GM10847 (cell line): ENCODE data around the gene UBE2E2.

Source experiments
- POLR2A ChIP-seq: IDR thresholded peaks from 2 replicates; pipeline ENCODE4 v1.6.1; 2011; ENCODE audit not compliant: insufficient read length; ENCODE audit errors: extremely low read depth

Gene UBE2E2

DNA sequence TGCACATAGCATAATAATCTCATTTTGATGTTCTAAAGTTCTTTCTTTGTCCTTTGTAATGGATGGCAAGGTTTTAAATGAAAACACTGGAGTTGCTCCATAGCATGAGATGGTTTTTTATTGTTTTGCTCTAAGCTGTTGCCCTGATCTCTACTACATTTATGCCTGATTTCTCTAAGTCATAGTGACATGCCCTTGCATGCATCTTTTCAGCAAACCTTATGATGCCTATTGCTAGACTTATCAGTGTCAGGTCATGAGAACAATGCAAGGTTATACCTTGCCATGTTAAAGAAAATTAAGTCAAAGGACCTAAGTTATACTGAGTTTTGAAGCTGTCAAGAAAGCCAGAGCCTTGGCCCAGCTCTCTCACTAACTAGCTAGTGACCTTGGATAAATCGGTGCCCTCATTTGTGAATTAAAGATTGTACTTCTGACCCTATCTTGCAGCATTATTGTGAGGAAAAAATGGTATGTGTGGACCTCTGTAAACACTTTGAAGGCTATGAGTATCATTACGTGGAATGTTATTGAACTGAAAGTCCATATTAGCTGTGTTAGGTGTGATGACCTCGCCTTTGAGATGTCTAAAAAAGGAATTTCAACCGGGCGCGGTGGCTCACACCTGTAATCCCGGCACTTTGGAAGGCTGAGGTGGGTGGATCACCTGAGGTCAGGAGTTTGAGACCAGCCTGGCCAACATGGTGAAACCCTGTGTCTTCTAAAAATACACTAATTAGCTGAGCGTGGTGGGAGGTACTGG, 346.2 kb downstream of the UBE2E2 start:
- no peak for TF ChIP-seq POLR2A

DNA sequence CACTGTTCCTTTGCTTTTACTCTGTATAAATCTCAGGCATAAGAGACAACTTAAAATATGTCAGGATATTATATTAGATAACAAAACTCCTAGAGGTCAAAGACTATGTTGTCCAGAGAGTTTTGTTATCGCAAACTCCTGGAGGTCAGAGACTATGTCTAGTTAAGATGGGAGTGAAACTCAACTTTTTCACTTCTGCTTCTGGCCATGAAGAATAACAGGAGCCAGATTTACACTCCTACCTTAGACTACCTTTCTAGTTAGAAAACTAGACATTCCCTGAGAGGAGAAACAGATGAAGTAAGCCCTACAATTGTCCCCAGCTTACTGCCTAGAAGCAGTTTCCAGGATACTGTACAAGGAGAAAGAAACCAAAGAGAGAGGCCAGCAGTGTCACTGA, 347.3 kb downstream of the UBE2E2 start:
- TF ChIP-seq POLR2A: no peak

DNA sequence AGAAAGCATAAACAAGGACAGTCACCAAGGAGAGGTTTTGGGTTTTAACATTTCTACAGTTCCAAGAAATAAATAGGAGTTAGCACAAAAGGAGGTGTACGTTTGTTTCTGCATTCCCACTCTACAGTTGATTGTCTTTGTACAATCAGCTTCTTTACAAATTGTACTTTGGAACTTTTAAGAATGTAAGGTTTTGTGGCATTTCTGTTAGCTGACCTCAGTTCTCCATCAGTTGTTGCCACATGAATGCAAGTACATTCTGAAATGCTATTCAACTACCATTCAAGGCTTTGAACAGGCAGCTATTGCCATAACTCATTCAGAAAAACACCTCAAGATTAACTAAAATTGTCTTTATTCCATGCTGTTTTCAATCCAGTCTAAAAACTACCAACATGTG, 349.4 kb downstream of the UBE2E2 start:
- no peak for TF ChIP-seq POLR2A

DNA sequence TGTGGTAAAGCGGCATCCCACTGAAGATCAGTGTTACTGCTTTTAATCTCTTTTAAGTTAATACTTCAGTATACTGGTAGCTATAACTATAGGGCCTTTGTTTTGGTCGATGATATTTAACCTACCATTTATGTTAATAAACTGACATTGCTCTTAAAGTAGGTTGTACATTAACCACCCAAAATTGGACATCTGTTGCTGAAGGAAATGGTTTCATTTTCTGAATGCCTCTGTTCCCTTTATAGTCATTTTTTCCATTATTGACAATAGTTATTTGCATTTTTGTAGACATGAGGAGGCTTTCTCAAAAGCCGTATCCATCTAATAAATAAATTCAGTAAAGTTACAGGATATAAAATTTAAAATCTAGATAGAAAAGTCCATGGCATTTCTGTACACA, 350.2 kb downstream of the UBE2E2 start:
- TF ChIP-seq POLR2A: no peak

DNA sequence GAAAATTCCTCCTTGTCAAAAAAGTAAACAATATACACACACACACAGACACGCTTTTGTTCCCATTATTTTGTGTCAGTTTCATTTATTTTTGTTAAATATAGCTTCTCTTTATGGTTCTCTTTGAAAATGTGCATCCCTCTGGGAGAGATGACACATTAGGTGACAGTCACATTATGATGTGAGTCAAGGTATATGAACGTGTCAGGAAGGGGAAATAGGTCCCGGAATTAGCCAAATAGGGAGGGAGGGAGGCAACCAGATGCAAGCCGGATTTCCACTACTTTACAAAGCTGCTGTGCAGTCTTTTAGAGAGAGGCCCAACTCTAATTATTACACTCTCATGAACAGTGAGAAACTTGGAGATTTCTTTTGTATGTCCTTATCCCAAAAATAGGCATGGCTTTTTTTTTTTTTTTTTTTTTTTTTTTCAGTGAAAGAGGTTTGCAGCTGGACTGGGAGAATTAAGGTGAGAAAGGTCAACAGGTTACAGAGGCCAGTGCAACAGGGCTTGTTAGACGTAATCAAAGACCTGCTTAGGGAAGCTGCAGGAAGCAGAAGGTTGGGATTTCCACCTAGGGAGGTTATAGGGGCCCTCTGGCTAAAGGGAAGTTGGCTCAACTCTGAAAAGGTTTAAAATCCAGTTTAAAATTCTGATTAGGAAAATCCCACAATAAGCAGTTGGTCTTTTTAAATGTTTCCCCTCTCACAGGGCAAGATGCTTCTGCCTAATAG, 362.1 kb downstream of the UBE2E2 start:
- no peak for TF ChIP-seq POLR2A

DNA sequence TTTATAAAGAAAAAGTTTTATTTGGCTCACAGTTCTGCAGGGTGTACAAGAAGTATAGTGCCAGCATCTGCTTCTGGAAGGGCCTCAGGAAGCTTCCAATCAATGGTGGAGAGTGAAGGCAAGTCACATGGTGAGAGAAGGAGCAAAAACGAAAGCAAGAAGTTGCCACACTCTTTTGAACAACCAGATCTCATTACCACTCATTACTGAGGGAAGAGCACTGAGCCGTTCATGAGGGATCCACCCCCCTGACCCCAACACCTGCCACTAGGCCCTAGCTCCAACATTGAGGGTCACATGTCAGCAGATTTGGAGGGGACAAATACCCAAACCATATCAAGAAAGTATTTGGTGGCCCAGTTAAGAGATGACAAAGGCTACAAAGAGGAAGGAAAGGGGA, 363.4 kb downstream of the UBE2E2 start:
- TF ChIP-seq POLR2A: no peak

DNA sequence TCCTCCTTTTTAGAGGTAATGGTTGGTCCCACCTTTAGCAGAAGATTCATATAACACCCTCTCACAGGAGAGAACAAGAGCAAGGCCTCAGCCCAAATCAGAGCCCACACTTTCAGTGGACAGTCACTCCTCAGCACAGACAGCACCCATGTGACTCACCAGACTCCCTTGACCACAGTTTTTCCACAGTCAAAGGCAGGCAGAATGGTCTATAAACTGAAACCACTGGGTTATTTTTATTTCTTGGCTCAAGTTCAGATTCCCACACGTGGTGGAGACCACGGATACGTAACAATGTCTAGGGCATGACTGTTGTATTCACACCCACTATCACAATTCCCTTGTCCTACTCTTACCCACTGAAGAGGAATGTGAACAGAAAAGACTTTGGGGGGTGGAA, 364.8 kb downstream of the UBE2E2 start:
- no peak for TF ChIP-seq POLR2A

DNA sequence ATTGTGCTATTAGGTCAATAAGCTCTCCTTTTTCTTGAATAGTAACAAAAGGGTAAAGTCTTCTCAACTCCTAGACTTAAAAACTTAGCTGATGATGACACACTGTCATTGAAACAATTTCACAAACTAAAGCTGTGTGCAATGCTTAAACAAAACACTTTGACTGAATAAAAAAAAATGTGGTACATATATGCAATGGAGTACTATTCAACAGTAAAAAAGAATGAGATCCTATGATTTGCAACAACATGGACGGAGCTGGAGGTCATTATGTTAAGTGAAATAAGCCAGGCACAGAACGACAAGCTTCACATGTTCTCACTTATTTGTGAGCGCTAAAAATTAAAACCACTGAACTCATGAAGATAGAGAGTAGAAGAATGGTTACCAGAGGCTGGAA, 370.7 kb downstream of the UBE2E2 start:
- TF ChIP-seq POLR2A: no peak

DNA sequence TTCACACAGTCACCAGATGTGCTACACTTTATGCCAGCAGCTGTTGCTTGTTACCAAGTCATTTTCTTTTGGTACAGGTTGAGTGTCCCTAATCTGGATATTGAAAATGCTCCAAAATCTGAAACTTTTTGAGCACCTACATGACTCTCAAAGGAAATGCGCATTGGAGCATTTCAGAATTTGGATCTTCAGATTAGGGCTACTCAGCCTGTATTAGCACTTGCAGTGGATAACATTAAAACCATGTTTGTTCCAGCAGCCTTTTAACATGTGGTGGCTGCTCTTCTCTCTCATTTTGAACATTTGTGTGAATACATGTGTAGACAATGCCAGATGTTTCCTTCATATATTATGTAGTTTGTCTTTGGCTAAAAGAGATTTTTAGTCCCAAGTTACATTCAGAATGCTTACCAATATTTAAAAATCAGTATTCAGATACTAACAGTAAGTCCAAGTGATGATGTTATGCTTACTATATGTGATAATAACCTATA, 371.7 kb downstream of the UBE2E2 start:
- TF ChIP-seq POLR2A: no peak

DNA sequence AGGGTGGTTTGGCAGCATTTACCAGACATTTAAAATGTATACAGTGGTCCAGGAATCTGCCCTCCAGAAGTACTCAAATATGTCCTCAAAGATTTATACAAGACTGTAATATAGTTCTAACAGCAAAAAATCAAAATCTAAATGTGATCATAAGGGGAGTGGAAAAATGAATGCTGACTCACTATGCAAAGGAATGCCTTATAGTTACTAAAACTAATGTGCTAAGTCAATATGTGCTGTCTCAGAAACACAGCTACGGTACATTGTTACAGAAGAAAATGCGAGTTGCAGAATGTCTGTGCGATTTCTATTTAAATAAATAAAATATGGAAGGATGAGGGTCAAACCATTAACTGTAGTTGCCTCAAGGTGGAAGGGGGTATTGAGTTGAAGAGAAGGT, 372.6 kb downstream of the UBE2E2 start:
- no peak for TF ChIP-seq POLR2A

DNA sequence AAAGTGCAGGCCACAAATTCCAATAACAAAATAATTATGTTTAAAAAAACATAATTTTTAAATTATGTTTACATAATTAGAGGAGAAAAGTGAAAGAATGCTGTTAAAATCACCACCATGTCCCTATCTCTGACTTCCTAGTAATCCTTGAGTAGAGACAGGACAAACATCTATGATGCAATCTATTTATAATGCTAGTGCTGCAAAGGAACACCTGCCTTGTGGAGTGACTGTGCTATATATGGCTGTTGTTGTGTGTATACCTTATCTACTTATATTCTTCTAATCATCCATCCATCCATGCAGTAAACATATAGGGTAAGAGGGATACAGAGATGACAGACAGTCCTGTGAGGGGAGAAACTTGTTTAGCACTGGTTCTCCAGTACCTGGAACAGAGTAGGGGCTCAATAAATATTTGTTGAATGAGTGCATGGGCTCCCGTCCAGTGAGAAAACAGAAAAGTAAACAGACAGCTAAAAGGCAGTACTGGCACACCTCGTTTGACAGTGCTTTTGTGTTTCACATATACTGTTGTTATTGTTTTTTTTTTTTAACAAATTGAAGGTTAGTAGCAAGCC, 373.3 kb downstream of the UBE2E2 start:
- no peak for TF ChIP-seq POLR2A

DNA sequence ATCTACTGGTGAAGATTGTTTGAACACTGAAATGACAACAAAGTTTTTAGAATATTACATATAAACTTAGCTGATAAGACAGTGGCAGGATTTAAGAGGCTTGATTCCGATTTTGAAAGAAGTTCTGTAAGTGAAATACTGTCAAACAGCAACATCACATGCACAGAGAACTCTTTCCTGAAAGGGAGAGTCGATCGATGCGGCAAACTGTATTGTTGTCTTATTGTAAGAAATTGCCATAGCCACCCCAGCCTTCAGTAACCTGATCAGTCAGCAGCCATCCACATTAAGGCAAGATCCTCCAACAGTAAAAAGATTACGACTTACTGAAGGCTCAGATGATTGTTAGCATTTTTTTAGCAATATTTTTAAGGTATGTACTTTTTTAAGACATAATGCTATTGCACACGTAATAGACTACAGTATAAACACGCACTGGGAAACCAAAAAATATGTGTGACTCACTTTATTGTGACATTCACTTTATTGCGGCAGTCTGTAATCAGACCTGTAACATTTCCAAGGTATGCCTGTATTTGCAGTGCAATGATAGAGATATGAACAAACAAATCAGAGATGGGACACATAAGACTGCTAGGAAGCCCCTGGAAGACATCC, 377.1 kb downstream of the UBE2E2 start:
- no peak for TF ChIP-seq POLR2A

DNA sequence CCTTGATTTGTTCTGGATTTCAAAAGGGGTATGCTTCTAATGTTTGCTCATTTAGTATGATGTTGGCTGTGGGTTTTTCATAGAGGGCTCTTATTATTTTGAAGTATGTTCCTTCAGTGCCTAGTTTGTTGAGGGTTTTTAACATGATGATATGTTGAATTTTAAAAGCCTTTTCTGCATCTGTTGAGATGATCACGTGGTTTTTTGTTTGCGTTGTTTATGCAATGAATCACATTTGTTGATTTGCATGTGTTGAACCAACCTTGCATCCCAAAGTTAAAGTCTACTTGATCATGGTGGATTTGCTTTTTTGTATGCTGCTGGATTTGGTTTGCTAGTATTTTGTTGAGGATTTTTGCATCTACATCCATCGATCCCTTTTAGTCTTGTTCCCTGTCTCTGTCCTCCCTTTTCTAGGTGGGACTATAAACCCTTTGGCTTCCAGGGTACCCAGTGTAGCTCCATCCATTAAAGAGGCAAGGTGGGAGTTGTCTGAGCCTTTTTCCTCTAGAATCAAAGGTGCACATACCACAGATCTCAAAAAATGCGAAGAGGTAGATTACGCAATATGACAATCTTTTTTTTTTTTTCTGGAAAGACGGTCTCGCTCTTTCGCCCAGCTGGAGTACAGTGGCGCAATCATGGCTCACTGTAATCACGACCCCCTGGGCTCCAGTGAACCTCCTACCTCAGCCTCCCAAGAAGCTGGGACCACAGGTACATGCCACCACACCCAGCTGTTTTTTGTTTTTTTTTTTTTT, 381.0 kb downstream of the UBE2E2 start:
- no peak for TF ChIP-seq POLR2A

DNA sequence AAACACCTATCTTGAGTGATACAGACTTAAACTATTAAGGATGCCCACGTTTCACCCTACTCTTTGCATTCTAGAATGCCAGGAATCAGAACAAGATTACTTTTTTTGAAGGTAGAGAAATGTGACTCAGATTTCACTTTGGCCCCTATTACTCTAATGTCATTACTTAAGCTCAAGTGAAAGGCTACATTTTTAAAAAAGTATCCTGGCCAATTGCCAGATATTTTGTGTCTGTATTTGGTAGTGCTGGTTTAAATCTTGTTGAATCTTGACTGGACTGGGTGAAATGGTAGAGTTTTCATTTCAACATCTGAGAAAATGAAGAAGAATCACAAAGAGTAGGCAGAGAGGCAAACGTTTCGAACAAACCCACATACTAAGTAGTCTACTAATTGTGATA, 384.4 kb downstream of the UBE2E2 start:
- no peak for TF ChIP-seq POLR2A

DNA sequence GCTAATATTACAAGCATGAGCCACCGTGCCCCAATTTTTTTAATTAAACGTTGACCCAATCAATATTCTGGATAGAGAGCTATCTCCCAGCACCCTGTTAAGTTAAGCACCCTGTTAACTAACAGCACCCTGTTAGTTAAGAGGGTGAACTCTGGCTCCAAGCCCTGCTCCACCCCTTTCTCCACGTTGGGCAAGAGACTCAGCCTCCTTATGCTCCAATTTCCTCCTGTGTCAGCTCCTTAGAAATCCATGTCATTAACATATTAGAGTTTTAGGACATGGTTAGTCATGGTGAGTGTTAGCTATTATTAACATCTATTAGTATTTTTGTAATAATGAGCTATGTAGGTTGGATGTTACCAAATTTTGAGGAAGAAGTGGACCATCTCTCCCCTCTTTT, 385.4 kb downstream of the UBE2E2 start:
- TF ChIP-seq POLR2A: no peak

DNA sequence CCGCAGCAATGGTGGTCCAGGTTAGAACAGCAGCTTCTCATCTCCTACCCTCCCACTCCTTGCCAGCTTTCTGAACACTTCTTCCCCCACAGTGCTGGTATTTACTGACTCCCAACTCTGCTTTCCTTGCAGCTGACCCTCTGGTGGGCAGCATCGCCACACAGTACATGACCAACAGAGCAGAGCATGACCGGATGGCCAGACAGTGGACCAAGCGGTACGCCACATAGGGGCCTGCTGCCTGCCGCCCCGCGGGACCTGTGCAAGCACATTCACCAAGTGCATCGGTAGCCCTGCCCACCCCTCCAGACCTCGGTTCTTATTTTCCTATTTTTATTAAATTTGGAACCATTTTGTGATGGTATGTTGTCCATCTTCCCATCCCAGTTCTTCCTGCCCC, 386.5 kb downstream of the UBE2E2 start:
- no peak for TF ChIP-seq POLR2A
